PFSK-1 (cell line): ENCODE measurements around the gene FAM20C.
A peak's percentile ranks its signal among the peaks of the same experiment; 100 is the strongest.

Source experiments
- POLR2AphosphoS5 ChIP-seq: IDR thresholded peaks from 2 replicates; pipeline ENCODE4 v1.6.1; 2012; ENCODE audit warnings: low read depth, mild to moderate bottlenecking, control low read depth, low read length, moderate library complexity
- TAF1 ChIP-seq: IDR thresholded peaks from 2 replicates; pipeline ENCODE4 v1.6.1; 2012; ENCODE audit warnings: low read length, control low read depth, borderline replicate concordance; ENCODE audit not compliant: insufficient read depth
- TF ChIP-seq, protein P1 (sequence below), 2 experiments: IDR thresholded peaks; 2 replicates each; pipeline versions ENCODE4 v1.6.1 to v1.8.0; 2011 to 2012; ENCODE audit warnings: low read depth in 2 of 2, low read length in 2 of 2, control low read depth in 1 of 2, inconsistent platforms in 1 of 2, mild to moderate bottlenecking in 1 of 2, moderate library complexity in 1 of 2; ENCODE audit not compliant: insufficient read depth in 1 of 2

DNA sequence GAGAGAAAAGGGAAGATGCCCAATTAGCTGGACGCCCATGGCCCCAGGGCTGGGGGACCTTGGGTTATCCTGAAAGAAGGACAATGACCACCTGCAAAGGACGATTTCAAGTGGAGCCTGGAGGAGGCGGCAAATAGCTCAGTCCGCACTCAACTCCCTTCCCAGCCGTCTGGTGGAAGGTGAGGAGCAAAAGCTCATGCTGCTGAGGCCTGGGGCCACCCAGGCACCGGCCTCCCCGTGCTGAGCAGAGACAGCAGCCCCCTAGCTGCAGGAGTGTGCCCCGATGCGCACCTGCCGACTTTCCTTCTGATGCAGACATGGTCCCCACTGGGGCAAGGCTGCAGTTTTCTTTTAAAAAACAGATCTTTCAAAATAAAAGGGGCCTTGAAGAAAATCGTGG, 7.9 kb downstream of the FAM20C start:
- TF ChIP-seq, protein P1, sequence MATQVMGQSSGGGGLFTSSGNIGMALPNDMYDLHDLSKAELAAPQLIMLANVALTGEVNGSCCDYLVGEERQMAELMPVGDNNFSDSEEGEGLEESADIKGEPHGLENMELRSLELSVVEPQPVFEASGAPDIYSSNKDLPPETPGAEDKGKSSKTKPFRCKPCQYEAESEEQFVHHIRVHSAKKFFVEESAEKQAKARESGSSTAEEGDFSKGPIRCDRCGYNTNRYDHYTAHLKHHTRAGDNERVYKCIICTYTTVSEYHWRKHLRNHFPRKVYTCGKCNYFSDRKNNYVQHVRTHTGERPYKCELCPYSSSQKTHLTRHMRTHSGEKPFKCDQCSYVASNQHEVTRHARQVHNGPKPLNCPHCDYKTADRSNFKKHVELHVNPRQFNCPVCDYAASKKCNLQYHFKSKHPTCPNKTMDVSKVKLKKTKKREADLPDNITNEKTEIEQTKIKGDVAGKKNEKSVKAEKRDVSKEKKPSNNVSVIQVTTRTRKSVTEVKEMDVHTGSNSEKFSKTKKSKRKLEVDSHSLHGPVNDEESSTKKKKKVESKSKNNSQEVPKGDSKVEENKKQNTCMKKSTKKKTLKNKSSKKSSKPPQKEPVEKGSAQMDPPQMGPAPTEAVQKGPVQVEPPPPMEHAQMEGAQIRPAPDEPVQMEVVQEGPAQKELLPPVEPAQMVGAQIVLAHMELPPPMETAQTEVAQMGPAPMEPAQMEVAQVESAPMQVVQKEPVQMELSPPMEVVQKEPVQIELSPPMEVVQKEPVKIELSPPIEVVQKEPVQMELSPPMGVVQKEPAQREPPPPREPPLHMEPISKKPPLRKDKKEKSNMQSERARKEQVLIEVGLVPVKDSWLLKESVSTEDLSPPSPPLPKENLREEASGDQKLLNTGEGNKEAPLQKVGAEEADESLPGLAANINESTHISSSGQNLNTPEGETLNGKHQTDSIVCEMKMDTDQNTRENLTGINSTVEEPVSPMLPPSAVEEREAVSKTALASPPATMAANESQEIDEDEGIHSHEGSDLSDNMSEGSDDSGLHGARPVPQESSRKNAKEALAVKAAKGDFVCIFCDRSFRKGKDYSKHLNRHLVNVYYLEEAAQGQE (IDR thresholded peaks at IDR 0.05; ENCODE audit: insufficient read depth in 1 of 2, low read depth in 2 of 2, low read length in 2 of 2) = no peak
- TF ChIP-seq POLR2AphosphoS5 (peak; percentile 33; the same call in 1 of the 2 replicates), TAF1 (no peak)
